HepG2 (cell line): ENCODE results near the gene FFAR4. TPM values are rescaled to one million over a fixed set of nuclear protein-coding genes. Genes with fewer than 3 reads are reported as not detected.

Source experiments
- AHDC1 ChIP-seq: sonication (generic); formaldehyde crosslinking; IDR thresholded peaks from 2 replicates; pipeline ENCODE4 v1.5.1; 2020; ENCODE audit warnings: mild to moderate bottlenecking, missing genetic modification reagents, borderline replicate concordance
- CBX5 ChIP-seq: sonication (generic); formaldehyde crosslinking; IDR thresholded peaks from 2 replicates; pipeline ENCODE4 v1.4.0; 2020; ENCODE audit warnings: missing genetic modification reagents, borderline replicate concordance
- FOXC1 ChIP-seq: sonication (generic); formaldehyde crosslinking; IDR thresholded peaks from 2 replicates; pipeline ENCODE4 v1.8.0; 2022; ENCODE audit warnings: mild to moderate bottlenecking, missing genetic modification reagents, borderline replicate concordance
- HES4 ChIP-seq: sonication (generic); formaldehyde crosslinking; IDR thresholded peaks from 2 replicates; pipeline ENCODE4 v1.9.0; 2021; ENCODE audit warnings: mild to moderate bottlenecking, missing genetic modification reagents, borderline replicate concordance
- RXRA ChIP-seq: sonication (generic); formaldehyde crosslinking; IDR thresholded peaks from 2 replicates; pipeline ENCODE4 v1.5.1; 2020; ENCODE audit warnings: missing genetic modification reagents
- STAT5B ChIP-seq: sonication (generic); formaldehyde crosslinking; IDR thresholded peaks from 2 replicates; pipeline ENCODE4 v1.4.0; 2020; ENCODE audit warnings: missing genetic modification reagents
- TBL1XR1 ChIP-seq: fragments of 150-350 bp; IDR thresholded peaks from 2 replicates; pipeline ENCODE4 v1.6.1; 2014; ENCODE audit warnings: borderline replicate concordance, low read length; ENCODE audit not compliant: partially characterized antibody
- THAP11 ChIP-seq: IDR thresholded peaks from 2 replicates; pipeline ENCODE4 v1.6.1; 2016; ENCODE audit warnings: missing biosample characterization, missing genetic modification reagents
- ZNF326 ChIP-seq: sonication (generic); formaldehyde crosslinking; IDR thresholded peaks from 2 replicates; pipeline ENCODE4 v1.4.0; 2020; ENCODE audit warnings: missing genetic modification reagents, borderline replicate concordance
- ZNF414 ChIP-seq: sonication (generic); formaldehyde crosslinking; IDR thresholded peaks from 2 replicates; pipeline ENCODE4 v1.5.0; 2020; ENCODE audit warnings: missing genetic modification reagents
- ZNF431 ChIP-seq: sonication (generic); formaldehyde crosslinking; IDR thresholded peaks from 2 replicates; pipeline ENCODE4 v1.9.0; 2022; ENCODE audit warnings: missing genetic modification reagents, low read depth, mild to moderate bottlenecking, borderline replicate concordance
- ZNF616 ChIP-seq: sonication (generic); formaldehyde crosslinking; IDR thresholded peaks from 2 replicates; pipeline ENCODE4 v1.5.0; 2020; ENCODE audit warnings: low read depth, mild to moderate bottlenecking, missing genetic modification reagents
- ZNF710 ChIP-seq: sonication (generic); formaldehyde crosslinking; IDR thresholded peaks from 2 replicates; pipeline ENCODE4 v1.5.0; 2020; ENCODE audit warnings: mild to moderate bottlenecking, missing genetic modification reagents, borderline replicate concordance
- polyA plus RNA-seq, 8 experiments: library from polyadenylated mRNA; depleted of rRNA in 3 of 8; stranded (reverse) in 7 of 8; unstranded in 1 of 8; fragments of >200 nt; fragmentation: Illumina TruSeq in 4 of 8; extraction: Trizol in 4 of 8; gene quantifications; 2 replicates each; pipeline versions ENCODE4 v1.2.1 to v1.2.3, GENCODE V29; 2011 to 2016; ENCODE audit warnings: low read depth in 4 of 8, missing spikeins in 1 of 8, mixed read lengths in 1 of 8; ENCODE audit not compliant: insufficient read depth in 1 of 8
- total RNA-seq, 5 experiments: library from RNA; depleted of rRNA; stranded (reverse); fragments of >200 nt; fragmentation: Illumina TruSeq; extraction: Trizol; gene quantifications; 2 replicates each; pipeline ENCODE4 v1.2.3, GENCODE V29; 2016; ENCODE audit warnings: low read depth in 1 of 5
- TF ChIP-seq, protein P1 (sequence below): sonication (generic); formaldehyde crosslinking; IDR thresholded peaks from 2 replicates; pipeline ENCODE4 v1.4.0; 2020; ENCODE audit warnings: missing genetic modification reagents
- TF ChIP-seq, protein P2 (sequence below): sonication (generic); formaldehyde crosslinking; IDR thresholded peaks from 2 replicates; pipeline ENCODE4 v1.4.0; 2020; ENCODE audit warnings: missing genetic modification reagents, borderline replicate concordance

Gene FFAR4
- total and polyA plus RNA-seq, 2 of the 13 experiments (the other 11 are each of a cell fraction or from before 2014, with no cell fraction given), result 0.09 TPM; not detected in 1

DNA sequence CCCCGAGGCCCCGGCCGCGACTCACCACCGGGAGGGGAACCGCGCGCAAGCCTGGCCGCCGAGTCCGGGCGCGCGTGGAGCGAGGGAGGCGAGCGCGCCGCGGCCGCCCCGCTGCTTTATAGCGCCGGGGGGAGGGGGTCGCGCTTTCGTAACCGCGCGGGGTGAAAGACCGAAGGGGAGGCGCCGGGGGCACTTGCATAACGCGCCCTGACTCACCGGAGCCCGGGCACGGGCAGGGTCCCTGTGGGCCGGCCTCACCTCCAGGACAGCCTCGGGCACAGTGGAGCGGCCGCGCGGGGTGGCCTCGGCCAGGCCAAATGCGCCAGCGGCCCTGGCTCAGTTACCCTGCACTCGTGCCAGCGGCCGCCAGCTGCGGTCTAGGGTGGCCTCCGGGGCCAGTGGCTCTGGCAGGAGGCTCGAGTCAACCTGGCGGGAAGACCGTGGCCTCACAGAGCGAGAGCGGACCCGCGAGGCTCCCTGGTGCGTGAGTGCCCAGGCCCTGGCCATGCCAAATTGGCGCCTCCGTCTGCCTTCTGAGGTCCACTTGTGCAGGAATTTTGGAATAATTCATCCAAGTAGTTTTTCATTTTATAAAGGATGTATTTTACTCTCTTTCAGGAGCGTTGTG, 34.8 kb downstream of the FFAR4 start, which contains the start of gene RBP4 (continued):
- TF ChIP-seq CBX5 (CRISPR knock-in tag), result no peak
- TF ChIP-seq FOXC1, result peak; percentile 89
- TF ChIP-seq TBL1XR1, result peak; percentile 65
- no peak for TF ChIP-seq ZNF326 (CRISPR knock-in tag)
- TF ChIP-seq HES4 (CRISPR knock-in tag), result peak; percentile 81
- peak; percentile 61 for TF ChIP-seq THAP11 (CRISPR knock-in tag)
- peak; percentile 73 for TF ChIP-seq AHDC1 (CRISPR knock-in tag)
- no peak for TF ChIP-seq STAT5B (CRISPR knock-in tag)
- TF ChIP-seq, protein P1, sequence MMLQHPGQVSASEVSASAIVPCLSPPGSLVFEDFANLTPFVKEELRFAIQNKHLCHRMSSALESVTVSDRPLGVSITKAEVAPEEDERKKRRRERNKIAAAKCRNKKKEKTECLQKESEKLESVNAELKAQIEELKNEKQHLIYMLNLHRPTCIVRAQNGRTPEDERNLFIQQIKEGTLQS, result peak; percentile 95
- TF ChIP-seq ZNF616 (CRISPR knock-in tag), result 0 out of 2 replicates have a peak, but pooled peaks have one; percentile 47
- TF ChIP-seq RXRA (CRISPR knock-in tag), result peak; percentile 97
- TF ChIP-seq ZNF431 (CRISPR knock-in tag), result peak; percentile 91
- TF ChIP-seq ZNF710 (CRISPR knock-in tag), result no peak
- TF ChIP-seq ZNF414, result peak; percentile 72; the same call in 1 of the 2 replicates
- TF ChIP-seq, protein P2, sequence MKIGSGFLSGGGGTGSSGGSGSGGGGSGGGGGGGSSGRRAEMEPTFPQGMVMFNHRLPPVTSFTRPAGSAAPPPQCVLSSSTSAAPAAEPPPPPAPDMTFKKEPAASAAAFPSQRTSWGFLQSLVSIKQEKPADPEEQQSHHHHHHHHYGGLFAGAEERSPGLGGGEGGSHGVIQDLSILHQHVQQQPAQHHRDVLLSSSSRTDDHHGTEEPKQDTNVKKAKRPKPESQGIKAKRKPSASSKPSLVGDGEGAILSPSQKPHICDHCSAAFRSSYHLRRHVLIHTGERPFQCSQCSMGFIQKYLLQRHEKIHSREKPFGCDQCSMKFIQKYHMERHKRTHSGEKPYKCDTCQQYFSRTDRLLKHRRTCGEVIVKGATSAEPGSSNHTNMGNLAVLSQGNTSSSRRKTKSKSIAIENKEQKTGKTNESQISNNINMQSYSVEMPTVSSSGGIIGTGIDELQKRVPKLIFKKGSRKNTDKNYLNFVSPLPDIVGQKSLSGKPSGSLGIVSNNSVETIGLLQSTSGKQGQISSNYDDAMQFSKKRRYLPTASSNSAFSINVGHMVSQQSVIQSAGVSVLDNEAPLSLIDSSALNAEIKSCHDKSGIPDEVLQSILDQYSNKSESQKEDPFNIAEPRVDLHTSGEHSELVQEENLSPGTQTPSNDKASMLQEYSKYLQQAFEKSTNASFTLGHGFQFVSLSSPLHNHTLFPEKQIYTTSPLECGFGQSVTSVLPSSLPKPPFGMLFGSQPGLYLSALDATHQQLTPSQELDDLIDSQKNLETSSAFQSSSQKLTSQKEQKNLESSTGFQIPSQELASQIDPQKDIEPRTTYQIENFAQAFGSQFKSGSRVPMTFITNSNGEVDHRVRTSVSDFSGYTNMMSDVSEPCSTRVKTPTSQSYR, result peak; percentile 94
